Frontal cortex (tissue), 4 donors: ENCODE data around the gene VRTN. TPM values are rescaled to one million over a fixed set of nuclear protein-coding genes. Genes with fewer than 3 reads are reported as not detected.
"Not testable (repeated sequence)": the region's sequence is repeated elsewhere in the genome, so short reads cannot be mapped to it uniquely, and the experiment has no call there.

Source experiments
- DNase-seq, 2 donors: peaks; one replicate each; pipeline ENCODE4 v3.0.0; 2012; ENCODE audit warnings: low spot score in 2 of 2
- FAIRE-seq: peaks from 2 replicates; lab custom pipeline; 2012; peaks lifted over from hg19 to GRCh38; lab: Jason Lieb, UNC
- total RNA-seq: library from RNA; depleted of rRNA; stranded (reverse); fragments of >200 nt; gene quantifications from one replicate; pipeline ENCODE4 v1.2.3, GENCODE V29; 2014
- donor health status: control.
- donor health status: control.
- donor health status: control.

VRTN gene
- total RNA-seq, 1 donor from 2014 or later: not detected

DNA sequence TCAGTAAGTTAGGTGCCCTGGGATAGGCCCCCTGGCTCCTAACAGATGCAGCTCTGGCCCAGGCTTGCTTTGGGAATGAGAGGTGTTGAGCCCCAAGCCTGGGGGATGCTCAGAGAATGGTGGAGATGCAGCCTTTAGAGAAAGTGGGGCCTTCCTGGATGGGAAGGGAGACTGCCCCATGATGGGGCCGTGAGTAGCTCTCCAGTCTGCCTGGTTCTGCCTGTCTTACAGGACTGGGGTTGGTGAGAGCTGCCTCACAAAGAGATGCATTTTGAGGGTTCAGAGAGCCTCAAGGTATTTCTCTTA, 523 bp upstream of the VRTN start:
- FAIRE-seq: no peak

DNA sequence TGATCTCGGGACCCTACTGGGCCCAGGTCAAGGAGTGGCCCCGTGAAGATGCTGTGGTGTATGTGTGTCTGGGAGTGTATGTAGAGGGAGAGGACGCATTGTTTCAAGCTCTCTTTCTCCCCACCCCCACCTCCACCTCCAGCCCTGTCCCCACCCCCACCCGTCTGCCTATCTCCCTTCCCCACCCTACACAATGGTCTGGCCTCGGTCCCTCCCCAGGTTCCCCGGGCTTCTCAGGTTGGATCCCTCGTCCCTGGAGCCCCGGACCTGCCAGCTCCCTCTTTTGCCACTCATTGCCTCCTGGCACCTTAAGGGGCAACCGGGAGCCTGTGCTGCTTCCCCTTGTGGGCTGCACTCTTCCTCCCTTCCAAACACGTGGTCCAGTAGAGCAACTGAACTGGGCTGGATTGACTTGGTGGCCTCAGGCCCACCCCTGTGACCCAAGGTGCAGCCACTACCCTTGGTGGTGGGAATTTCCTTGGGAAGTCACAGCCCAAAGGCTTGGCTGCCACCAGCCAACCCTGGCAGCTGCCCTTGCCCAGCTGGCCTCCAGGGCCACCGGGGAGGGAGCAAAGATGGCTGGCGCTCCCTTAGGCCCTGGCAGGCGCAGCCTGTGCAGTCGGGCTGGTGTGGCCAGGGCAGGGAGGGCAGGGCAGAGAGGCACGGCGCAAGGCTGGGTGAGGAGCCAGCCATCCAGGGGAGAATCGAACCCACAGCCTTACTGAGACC, 628 bp downstream of the VRTN start:
- no peak for FAIRE-seq
- DNase-seq: no peak

More for the DNA sequence above, 523 bp upstream of the VRTN start:
- no peak for DNase-seq

- FAIRE-seq (no peak), DNase-seq (no peak)
Observed at GRCh38 chr14:74349757-74350156, 1.5 kb downstream of the VRTN start.

DNA sequence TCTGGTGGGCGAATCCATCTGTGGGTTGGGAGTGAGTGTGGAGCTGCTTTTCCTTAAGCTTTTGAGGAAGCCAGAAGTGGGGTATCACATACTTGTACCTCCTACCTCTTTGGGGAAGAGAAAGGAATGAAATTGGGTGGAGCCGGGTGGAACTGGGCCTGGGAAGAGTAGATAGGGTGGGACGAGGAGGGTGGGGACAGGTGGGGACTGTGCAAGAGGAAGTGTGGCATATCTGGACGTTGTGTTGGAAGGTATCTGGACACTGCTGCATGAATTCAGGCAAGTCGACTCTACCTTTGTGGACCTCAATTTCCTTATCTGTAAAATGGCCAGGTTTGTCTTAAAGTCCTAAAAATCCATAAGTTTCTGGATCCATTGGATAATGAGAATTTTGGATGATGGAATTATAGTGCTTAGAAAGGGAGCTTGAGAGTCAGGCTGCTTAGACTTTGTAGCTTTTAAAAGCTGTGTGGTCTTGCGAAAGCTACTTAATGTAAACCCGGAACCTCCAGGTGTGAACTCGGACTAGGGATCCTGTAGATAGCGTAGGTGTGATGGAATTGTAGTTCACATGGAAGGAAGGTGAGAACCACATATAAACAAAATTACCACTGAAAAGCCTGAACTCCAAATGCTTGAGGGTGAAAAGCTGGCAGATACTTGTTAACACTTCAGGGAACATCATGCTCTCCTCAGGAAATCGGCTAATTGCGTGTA, 2.1 kb downstream of the VRTN start:
- FAIRE-seq (no peak), DNase-seq (no peak)

GRCh38 chr14:74350928-74351323, 2.7 kb downstream of the VRTN start:
- FAIRE-seq: no peak
- DNase-seq: no peak

DNA sequence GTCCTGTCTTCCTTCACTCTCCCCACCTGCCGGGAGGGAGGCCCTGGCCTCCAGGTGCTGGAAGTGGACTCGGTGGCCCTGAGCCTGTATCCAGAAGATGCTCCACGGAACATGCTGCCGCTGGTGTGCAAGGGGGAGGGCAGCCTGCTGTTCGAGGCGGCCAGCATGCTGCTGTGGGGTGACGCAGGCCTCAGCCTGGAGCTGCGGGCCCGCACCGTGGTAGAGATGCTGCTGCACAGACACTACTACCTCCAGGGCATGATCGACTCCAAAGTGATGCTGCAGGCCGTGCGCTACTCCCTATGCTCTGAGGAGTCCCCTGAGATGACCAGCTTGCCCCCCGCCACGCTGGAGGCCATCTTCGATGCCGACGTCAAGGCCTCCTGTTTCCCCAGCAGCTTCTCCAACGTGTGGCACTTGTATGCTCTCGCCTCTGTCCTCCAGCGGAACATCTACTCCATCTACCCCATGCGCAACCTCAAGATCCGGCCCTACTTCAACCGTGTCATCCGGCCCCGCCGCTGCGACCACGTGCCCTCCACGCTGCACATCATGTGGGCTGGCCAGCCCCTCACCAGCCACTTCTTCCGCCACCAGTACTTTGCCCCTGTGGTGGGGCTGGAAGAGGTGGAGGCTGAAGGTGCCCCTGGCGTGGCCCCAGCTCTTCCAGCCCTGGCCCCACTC, 8.8 kb downstream of the VRTN start:
- no peak for FAIRE-seq
- no peak for DNase-seq

- FAIRE-seq (no peak), DNase-seq (no peak)
Observed at GRCh38 chr14:74357585-74357984, 9.3 kb downstream of the VRTN start.

DNA sequence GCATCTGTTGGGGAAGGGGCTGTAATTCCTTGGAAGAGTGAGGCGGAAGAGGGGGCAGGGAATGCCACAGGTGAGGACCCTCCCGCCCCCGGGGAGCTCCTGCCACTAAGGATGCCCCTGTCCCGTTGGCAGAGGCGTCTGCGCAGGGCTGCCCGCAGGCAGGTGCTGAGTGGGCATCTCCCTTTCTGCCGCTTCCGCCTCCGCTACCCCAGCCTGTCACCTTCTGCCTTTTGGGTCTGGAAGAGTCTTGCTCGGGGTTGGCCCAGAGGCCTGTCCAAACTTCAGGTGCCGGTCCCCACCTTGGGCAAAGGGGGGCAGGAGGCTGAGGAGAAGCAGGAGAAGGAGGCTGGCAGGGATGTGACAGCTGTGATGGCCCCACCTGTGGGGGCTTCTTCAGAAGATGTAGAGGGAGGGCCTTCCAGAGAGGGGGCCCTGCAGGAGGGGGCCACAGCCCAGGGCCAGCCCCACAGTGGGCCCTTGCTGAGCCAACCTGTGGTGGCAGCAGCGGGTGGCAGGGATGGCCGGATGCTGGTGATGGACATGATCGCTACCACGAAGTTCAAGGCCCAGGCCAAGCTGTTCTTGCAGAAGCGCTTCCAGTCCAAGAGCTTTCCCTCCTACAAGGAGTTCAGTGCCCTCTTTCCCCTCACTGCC, 10.0 kb downstream of the VRTN start:
- no peak for FAIRE-seq
- DNase-seq: no peak

DNA sequence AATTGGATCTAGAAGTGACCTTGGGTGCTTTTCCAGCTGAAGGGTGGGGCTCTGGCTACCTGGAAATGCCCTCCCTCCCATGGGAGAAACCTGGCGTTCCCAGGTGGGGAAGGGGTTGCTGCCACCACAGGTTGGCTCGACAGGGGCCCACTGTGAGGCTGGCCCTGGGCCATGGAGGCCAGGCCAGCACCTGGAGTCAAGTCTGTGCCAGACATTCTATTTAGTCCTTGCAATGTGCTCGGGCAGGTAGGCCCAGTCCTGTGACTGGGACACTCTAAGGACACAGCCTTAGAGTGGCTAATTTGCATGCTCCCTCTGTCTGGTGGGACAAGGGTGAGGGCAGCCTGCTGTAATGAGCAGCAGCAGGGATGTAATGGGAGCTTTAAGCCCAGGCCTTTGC, 11.9 kb downstream of the VRTN start:
- no peak for DNase-seq
- no peak for FAIRE-seq

DNA sequence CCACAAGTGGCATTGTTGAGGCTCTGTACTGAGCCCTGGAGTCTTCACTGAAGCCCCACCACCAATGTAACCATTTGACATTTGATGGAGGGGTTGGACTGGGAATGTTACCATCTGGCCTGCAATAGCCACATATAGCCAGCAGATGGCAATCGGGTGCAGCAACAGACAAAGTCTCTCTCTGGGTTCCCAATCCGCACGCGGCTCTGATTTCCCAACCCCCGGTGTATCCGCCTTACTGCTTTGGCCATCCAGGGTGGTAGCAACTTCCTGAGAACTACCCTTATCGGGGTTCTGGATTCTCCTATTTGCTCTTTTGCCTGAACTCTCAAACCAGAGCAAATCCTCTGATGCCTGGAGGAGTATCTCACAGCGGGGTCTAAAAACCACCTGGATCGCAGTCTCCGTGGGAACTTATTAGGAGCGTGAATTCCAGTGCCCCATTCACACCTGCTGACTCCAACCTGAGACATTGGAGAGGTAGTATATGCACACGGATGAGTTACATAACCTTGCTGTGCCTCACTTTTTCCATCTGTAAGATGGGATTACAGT, 14.2 kb downstream of the VRTN start:
- DNase-seq: peak; percentile 65 to 79
- FAIRE-seq: no peak

- DNase-seq: no peak
- FAIRE-seq: no peak
Observed at GRCh38 chr14:74364271-74364880, 16.1 kb downstream of the VRTN start.

- FAIRE-seq (no peak), DNase-seq (no peak)
Observed at GRCh38 chr14:74368026-74368425, 19.8 kb downstream of the VRTN start.

- FAIRE-seq (no peak), DNase-seq (no peak)
Observed at GRCh38 chr14:74368441-74368840, 20.2 kb downstream of the VRTN start.

- FAIRE-seq: no peak
- DNase-seq: no peak
Observed at GRCh38 chr14:74377976-74378690, 29.9 kb downstream of the VRTN start.

- FAIRE-seq (no peak), DNase-seq (no peak)
Observed at GRCh38 chr14:74380172-74380571, 31.9 kb downstream of the VRTN start.

DNA sequence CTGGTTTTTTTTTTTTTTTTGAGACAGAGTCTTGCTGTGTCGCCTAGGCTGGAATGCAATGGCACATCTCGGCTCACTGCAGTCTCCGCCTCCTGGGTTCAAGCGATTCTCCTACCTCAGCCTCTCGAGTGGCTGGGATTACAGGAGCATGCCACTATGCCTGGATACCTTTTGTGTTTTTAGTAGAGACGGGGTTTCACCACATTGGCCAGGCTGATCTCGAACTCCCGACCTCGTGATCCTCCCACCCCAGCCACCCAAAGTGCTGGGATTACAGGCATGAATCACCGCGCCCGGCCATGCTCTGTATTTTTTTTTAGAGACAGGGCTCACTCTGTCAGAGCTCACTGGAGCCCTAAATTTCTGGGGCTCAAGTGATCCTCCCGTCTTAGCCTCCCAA, 32.6 kb downstream of the VRTN start:
- DNase-seq (no peak), FAIRE-seq (no peak)

DNA sequence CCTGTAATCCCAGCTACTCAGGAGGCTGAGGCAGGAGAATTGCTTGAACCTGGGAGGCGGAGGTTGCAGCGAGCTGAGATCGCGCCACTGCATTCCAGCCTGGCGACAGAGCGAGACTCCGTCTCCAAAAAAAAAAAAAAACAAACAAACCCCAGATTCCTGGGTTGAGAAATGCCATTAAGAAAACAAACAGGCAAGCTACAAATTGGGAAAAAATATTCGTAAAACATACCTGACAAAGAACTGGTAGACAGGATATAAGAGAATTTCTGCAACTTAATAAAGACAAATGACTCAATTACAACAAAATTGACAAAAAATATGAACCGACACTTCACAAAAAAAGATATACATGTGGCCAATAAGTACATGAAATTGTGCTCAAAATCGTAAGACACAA, 33.3 kb downstream of the VRTN start:
- not testable (repeated sequence) for FAIRE-seq, DNase-seq

DNA sequence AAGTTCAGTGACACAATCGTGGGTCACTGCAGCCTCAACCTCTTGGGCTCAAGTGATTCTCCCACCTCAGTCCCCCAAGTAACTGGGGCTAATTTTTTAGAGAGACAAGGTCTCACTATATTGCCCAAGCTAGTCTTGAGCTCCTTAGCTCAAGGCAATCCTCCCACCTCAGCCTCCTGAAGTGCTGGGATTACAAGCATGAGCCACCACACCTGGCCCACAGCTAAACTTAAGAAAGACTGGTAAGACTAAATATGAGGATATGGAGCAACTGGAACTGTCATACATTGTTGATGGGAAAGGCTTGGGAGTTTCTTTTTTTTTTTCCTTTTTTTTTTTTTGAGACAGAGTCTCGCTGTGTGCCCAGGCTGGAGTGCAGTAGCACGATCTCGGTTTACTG, 34.0 kb downstream of the VRTN start:
- DNase-seq (no peak), FAIRE-seq (no peak)

- DNase-seq: no peak
- FAIRE-seq: no peak
Observed at GRCh38 chr14:74389980-74390379, 41.7 kb downstream of the VRTN start.
